Left lung (tissue), 10 donors: ENCODE results near the gene KCTD17. TPM values are rescaled to one million over a fixed set of nuclear protein-coding genes. Genes with fewer than 3 reads are reported as not detected.

Experiments
- ATAC-seq: fragments of 200-7000 bp; cut with Tn5 transposase; one replicate; pipeline ENCODE4 v1.9.1; 2020; ENCODE audit warnings: moderate library complexity
- DNase-seq, 4 donors: peaks; one replicate each; pipeline ENCODE4 v3.0.0-alpha.2; 2013 to 2020
- H3K27ac ChIP-seq, 2 donors: fragments of 200-600 bp; sonication (generic) in 1 of 2; one replicate each; pipeline versions ENCODE4 v1.5.0 to v1.8.0; 2020 to 2021
- H3K27me3 ChIP-seq, 2 donors: fragments of 200-600 bp; sonication (generic) in 1 of 2; one replicate each; pipeline versions ENCODE4 v1.5.0 to v1.8.0; 2020 to 2021
- H3K36me3 ChIP-seq, 2 donors: fragments of 200-600 bp; sonication (generic) in 1 of 2; one replicate each; pipeline versions ENCODE4 v1.5.0 to v1.8.0; 2020 to 2021
- H3K4me1 ChIP-seq, 2 donors: fragments of 200-600 bp; one replicate each; pipeline ENCODE4 v1.8.0; 2021
- H3K4me3 ChIP-seq, 2 donors: fragments of 200-600 bp; sonication (generic) in 1 of 2; one replicate each; pipeline versions ENCODE4 v1.5.0 to v1.8.0; 2020 to 2021; ENCODE audit warnings: mild to moderate bottlenecking in 1 of 2
- H3K9me3 ChIP-seq, 2 donors: fragments of 200-600 bp; sonication (generic) in 1 of 2; one replicate each; pipeline versions ENCODE4 v1.5.0 to v1.8.0; 2020 to 2021
- intact Hi-C, 2 donors: fragments of 100-400 bp; cut with DNase I; formaldehyde crosslinking; loops; one replicate each; pipeline versions ENCODE4 v1.11.2 to v1.14.2; 2022
- polyA plus RNA-seq, 6 donors: library from polyadenylated mRNA; unstranded; fragments of 120-200 nt; gene quantifications; one replicate each; pipeline ENCODE4 v1.2.1, GENCODE V29; 2013; ENCODE audit not compliant: insufficient read length in 6 of 6
- total RNA-seq, 2 donors: library from RNA; stranded (reverse); fragmentation: NEBNext Ultra II Directional; extraction: Animal tissue kit (Norgen Biotek cat#: 25700); gene quantifications; one replicate each; pipeline ENCODE4 v1.2.1, GENCODE V29; 2021
- TF ChIP-seq, protein P1 (sequence below), 2 donors: fragments of 200-600 bp; sonication (generic) in 1 of 2; IDR thresholded peaks; one replicate each; pipeline versions ENCODE4 v1.5.0 to v1.8.0; 2021; ENCODE audit warnings: antibody characterized with exemption in 2 of 2
- donor health status: DM: no; HTN: yes; CAD: no.
- donor health status: DM: no; HTN: no; CAD: no.

The KCTD17 gene
- total and polyA plus RNA-seq, 8 donors, result 20.5 to 34.2 (median 25.6) TPM

DNA sequence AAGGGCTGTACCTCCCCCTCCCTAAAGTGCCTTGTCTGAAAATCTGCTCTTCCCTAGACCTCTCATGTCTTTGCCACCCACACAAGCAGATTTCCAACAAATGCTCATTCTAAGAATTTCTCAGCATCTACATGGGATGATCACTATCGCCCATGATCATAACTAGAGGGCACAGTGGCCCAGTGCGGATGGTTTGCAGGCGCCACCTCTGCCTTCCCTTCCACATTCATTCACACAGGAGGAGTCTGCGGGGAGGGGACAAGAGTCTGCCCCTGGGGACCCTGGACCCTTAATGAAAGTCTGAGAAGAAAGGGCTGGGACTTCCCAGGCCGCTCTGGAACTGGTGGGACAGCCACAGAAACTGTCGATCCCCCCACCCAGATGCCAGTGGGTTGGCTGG is 28.9 kb downstream of the KCTD17 start:
- Histone ChIP-seq H3K4me3 (no peak overlapping the region), H3K9me3 (no peaks in the 10 kb centered on the region), H3K4me1 (peaks cover 0 to 6% of the 10 kb centered on the region in 2 donors), H3K36me3 (no peaks in the 10 kb centered on the region), H3K27me3 (peaks cover 0 to 32% of the 10 kb centered on the region in 2 donors), H3K27ac (no peak overlapping the region)
- TF ChIP-seq, protein P1, sequence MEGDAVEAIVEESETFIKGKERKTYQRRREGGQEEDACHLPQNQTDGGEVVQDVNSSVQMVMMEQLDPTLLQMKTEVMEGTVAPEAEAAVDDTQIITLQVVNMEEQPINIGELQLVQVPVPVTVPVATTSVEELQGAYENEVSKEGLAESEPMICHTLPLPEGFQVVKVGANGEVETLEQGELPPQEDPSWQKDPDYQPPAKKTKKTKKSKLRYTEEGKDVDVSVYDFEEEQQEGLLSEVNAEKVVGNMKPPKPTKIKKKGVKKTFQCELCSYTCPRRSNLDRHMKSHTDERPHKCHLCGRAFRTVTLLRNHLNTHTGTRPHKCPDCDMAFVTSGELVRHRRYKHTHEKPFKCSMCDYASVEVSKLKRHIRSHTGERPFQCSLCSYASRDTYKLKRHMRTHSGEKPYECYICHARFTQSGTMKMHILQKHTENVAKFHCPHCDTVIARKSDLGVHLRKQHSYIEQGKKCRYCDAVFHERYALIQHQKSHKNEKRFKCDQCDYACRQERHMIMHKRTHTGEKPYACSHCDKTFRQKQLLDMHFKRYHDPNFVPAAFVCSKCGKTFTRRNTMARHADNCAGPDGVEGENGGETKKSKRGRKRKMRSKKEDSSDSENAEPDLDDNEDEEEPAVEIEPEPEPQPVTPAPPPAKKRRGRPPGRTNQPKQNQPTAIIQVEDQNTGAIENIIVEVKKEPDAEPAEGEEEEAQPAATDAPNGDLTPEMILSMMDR (IDR thresholded peaks at IDR 0.05), result no peak
- DNase-seq (no peak), ATAC-seq (no peak)
- intact Hi-C loops, result no loop called here

DNA sequence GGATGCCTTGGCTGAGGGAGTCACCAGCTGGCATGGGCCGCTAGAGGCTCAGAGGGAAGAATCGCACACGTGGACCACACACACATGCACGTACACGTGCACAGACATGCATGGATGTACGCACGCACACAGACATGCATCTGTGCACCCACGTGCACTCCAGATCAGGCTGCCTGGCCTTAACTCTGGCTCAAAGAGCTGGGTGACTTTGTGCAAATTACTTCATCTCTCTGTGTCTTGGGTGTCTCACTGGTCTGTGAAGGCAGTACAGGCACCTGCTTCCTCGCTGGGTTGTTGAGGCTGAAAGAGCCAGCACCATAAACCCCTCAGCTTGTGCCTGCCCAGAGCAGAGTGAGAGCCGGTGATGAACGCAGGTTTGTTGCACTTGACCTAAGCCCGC is 29.3 kb downstream of the KCTD17 start:
- ATAC-seq (no peak), DNase-seq (peak in 1 of 4 donors; percentile 37)
- Histone ChIP-seq H3K4me1 (peaks cover 0 to 6% of the 10 kb centered on the region in 2 donors), H3K36me3 (no peaks in the 10 kb centered on the region), H3K9me3 (no peaks in the 10 kb centered on the region), H3K27me3 (peaks cover 0 to 32% of the 10 kb centered on the region in 2 donors), H3K4me3 (no peak overlapping the region), H3K27ac (no peak overlapping the region)
- intact Hi-C loops, result no loop called here
- TF ChIP-seq, protein P1 (IDR thresholded peaks at IDR 0.05), result no peak

DNA sequence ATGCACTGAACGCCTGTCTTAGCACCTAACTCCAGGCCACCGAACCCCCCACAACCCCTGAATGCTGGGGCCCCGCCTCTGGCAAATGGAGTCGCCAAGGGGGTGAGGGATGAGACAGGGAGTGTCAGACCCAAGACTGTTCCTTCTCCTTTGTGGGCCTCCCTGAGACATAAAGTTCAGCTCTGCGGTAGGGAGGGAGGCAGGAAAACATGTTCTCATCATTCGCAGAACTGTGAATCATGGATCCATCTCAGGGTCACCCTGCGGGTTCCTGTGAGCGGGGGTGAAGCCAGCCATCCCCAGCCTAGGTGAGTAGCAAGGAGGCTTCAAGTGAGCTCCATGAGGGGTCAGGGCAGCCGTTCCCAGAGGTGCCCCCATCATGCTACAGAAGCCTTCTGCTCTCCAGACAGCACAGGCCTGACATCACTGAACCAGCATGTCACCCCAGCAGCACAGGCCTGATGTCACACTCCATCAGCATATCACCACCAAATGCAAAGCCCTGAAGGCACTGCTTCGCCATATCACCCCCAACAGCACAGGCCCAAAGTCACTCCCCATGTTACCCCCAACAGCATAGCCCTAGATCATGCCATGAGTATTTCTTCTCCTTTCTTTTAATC is 30.8 kb downstream of the KCTD17 start:
- Histone ChIP-seq H3K4me3 (no peak overlapping the region), H3K27ac (no peak overlapping the region), H3K27me3 (peaks cover 0 to 31% of the 10 kb centered on the region in 2 donors), H3K9me3 (no peaks in the 10 kb centered on the region), H3K36me3 (no peaks in the 10 kb centered on the region), H3K4me1 (peaks cover 0 to 6% of the 10 kb centered on the region in 2 donors)
- intact Hi-C loops, result no loop called here
- DNase-seq (peak in 1 of 4 donors; percentile 35), ATAC-seq (no peak)
- TF ChIP-seq, protein P1 (IDR thresholded peaks at IDR 0.05), result no peak

DNA sequence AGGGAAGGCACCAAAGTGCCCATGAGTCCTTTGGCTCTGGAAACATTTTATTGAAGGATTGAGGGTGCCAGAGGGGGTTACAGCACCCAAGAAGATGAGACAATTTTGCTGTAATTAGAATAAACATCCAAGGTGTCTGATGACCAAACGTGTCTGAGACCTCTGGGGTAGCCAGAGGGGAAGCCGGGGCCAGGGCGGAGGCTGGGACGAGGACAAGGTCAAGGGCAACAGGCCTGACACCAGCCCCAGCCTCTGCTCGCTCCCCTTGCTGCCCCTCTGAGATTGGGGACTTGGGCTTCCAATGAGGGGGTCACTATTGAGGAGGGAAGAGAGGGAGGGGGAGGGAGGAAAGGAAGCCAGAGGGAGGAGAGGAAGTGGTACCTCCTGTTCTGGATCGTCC is 32.4 kb downstream of the KCTD17 start:
- Histone ChIP-seq H3K27me3 (peaks cover 0 to 40% of the 10 kb centered on the region in 2 donors), H3K9me3 (no peaks in the 10 kb centered on the region), H3K4me1 (peaks cover 0 to 6% of the 10 kb centered on the region in 2 donors), H3K4me3 (no peak overlapping the region), H3K36me3 (no peaks in the 10 kb centered on the region), H3K27ac (no peak overlapping the region)
- peak in 1 of 4 donors; percentile 64 for DNase-seq
- TF ChIP-seq, protein P1 (IDR thresholded peaks at IDR 0.05), result no peak
- no peak for ATAC-seq
- intact Hi-C loops, result no loop called here

DNA sequence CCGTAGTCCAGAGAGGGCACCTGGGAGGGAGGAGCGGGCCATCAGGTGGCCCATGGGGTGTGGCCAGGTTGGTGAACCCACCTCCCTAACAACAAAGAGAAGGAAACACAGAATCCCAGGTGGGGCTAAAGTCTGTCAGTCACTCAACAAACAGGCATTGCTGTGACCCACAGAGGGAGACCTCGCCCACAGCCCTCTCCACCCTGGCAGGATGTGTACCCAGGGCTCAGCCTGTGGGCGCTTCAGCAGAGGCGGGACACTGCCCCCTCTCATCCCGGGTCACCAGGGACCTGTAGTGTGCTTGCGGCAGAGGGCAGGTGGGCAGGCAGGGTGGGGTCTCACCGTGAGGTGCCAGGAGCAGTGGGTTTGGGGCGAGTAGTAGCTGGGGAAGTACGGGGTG is 32.8 kb downstream of the KCTD17 start:
- Histone ChIP-seq H3K4me3 (no peak overlapping the region), H3K27ac (no peak overlapping the region), H3K27me3 (peaks cover 0 to 44% of the 10 kb centered on the region in 2 donors), H3K36me3 (no peaks in the 10 kb centered on the region), H3K4me1 (peaks cover 0 to 4% of the 10 kb centered on the region in 2 donors), H3K9me3 (no peaks in the 10 kb centered on the region)
- no peak for ATAC-seq
- intact Hi-C loops, result no loop called here
- peak in 1 of 4 donors; percentile 51 for DNase-seq
- TF ChIP-seq, protein P1 (IDR thresholded peaks at IDR 0.05), result no peak
